Measurements from ENCODE around the gene PGPEP1.

DNA sequence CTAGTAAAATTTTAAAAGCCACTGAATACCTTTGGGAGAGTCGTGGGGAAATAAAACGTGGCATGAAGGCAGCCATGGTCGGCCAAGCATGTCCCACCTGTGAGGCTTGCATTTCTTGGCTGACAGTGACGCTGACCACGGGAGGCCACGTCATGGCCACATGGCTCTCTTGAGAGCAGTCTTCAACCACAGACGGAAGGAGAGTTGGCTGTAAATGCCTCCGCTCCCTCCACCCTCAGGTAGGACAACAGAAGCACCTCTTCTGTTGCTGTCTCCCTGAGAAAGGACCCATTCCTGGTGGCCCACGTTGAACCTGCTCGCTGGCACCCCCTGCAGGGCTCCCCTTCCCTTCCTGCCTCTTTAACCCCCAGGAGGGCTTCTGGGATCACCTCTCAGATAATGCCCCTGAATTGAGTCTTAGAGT, 67.7 kb downstream of the PGPEP1 start:
- TF ChIP-seq POLR2AphosphoS5 (IDR thresholded peaks at IDR 0.05; ENCODE audit: insufficient read depth in 1 of 2, low read depth in 1 of 2): no peak
- TF ChIP-seq POLR2A (IDR thresholded peaks at IDR 0.05): no peak
- TF ChIP-seq CTCF (IDR thresholded peaks at IDR 0.05): no peak

Data from vagina (tissue), 2 donors.